Body of pancreas (tissue), 4 donors: Measurements from ENCODE around the gene FBL. TPM values are rescaled to one million over a fixed set of nuclear protein-coding genes. Genes with fewer than 3 reads are reported as not detected.
"Not testable (repeated sequence)": the region's sequence is repeated elsewhere in the genome, so short reads cannot be mapped to it uniquely, and the experiment has no call there.

ENCODE experiments used
- ATAC-seq: fragments of 150-250 bp; one replicate; pipeline ENCODE4 v1.9.1; 2016
- DNase-seq, 4 donors: peaks; one replicate each; pipeline ENCODE4 v3.0.0-alpha.2; 2019
- H3K27ac ChIP-seq, 4 donors: fragments of 200-600 bp; sonication (generic); 1 replicate in 3 of 4; 2 replicates in 1 of 4; pipeline versions ENCODE4 v1.5.1 to v1.6.1; 2016 to 2019; ENCODE audit warnings: mild to moderate bottlenecking in 1 of 4, mixed read lengths in 1 of 4, moderate library complexity in 1 of 4
- H3K27me3 ChIP-seq, 2 donors: fragments of 200-600 bp; sonication (generic); one replicate each; pipeline ENCODE4 v1.6.0; 2016; ENCODE audit warnings: mild to moderate bottlenecking in 1 of 2
- H3K36me3 ChIP-seq, 2 donors: fragments of 200-600 bp; sonication (generic); replicated peaks in 1 of 2; 2 replicates each; pipeline ENCODE4 v1.5.1; 2016; ENCODE audit warnings: low read depth in 2 of 2; ENCODE audit not compliant: insufficient read depth in 1 of 2
- H3K4me1 ChIP-seq: fragments of 200-600 bp; sonication (generic); one replicate; pipeline ENCODE4 v1.6.0; 2016
- H3K4me3 ChIP-seq, 2 donors: fragments of 200-600 bp; sonication (generic); 1 replicate in 1 of 2; 2 replicates in 1 of 2; pipeline ENCODE4 v1.5.1; 2016 to 2019
- H3K9me3 ChIP-seq, 3 donors: fragments of 200-600 bp; sonication (generic); 1 replicate in 2 of 3; 2 replicates in 1 of 3; pipeline ENCODE4 v1.5.1; 2016
- CTCF ChIP-seq, 7 experiments: fragments of 450-650 bp in 4 of 7; fragments of 200-600 bp in 3 of 7; sonication (generic) in 3 of 7; IDR thresholded peaks; one replicate each; pipeline ENCODE4 v1.5.1; 2016 to 2019; ENCODE audit warnings: antibody characterized with exemption in 7 of 7
- POLR2A ChIP-seq, 3 donors: fragments of 450-650 bp; IDR thresholded peaks; one replicate each; pipeline ENCODE4 v1.6.1; 2016; ENCODE audit warnings: antibody characterized with exemption in 3 of 3, mild to moderate bottlenecking in 2 of 3
- WGBS, 2 donors: methylation state at CpG; one replicate each; pipeline ENCODE4 v1.1.5; 2017; 5-methylcytosine and 5-hydroxymethylcytosine counted together
- intact Hi-C: fragments of 100-400 bp; cut with DNase I; formaldehyde crosslinking; loops from one replicate; pipeline ENCODE4 v1.15.1; 2023
- total RNA-seq, 2 donors: library from RNA; depleted of rRNA; stranded (reverse); fragments of >200 nt; gene quantifications; one replicate each; pipeline ENCODE4 v1.1.0, GENCODE V29; 2016

The FBL gene
- total RNA-seq, 2 donors from 2014 or later, result 90.3 to 118 TPM

- DNase-seq (peak in 1 of 4 donors; percentile 37), ATAC-seq (peak; percentile 75)
- H3K4me3 ChIP-seq, intact Hi-C loops, H3K9me3 ChIP-seq, H3K27ac ChIP-seq, H3K4me1 ChIP-seq, H3K27me3 ChIP-seq, H3K36me3 ChIP-seq: not testable (repeated sequence)
- TF ChIP-seq CTCF (IDR thresholded peaks at IDR 0.05), result peak in 3 of 7 experiments; percentile 8 to 16 (median 15)
- 12 to 16% methylated on average over 12 to 13 of the region's 15 CpGs for WGBS, 2 donors
Measured at GRCh38 chr19:39881495-39882110, 35.4 kb upstream of the FBL start.

- H3K36me3 ChIP-seq, H3K27ac ChIP-seq, intact Hi-C loops, H3K4me3 ChIP-seq, H3K9me3 ChIP-seq, H3K4me1 ChIP-seq, ATAC-seq, H3K27me3 ChIP-seq, DNase-seq: not testable (repeated sequence)
- 80 to 83% methylated on average over 1 to 5 of the region's 5 CpGs for WGBS, 2 donors
Measured at GRCh38 chr19:39880241-39880640, 34.1 kb upstream of the FBL start.

- H3K9me3 ChIP-seq, ATAC-seq, H3K4me3 ChIP-seq, DNase-seq, H3K4me1 ChIP-seq, H3K36me3 ChIP-seq, intact Hi-C loops, H3K27ac ChIP-seq, H3K27me3 ChIP-seq: not testable (repeated sequence)
- 84 to 85% methylated on average over 2 to 5 of the region's 8 CpGs for WGBS, 2 donors
Measured at GRCh38 chr19:39879796-39880195, 33.6 kb upstream of the FBL start.

- DNase-seq, ATAC-seq, H3K36me3 ChIP-seq, H3K9me3 ChIP-seq, H3K4me3 ChIP-seq, H3K27ac ChIP-seq, intact Hi-C loops, H3K4me1 ChIP-seq, H3K27me3 ChIP-seq: not testable (repeated sequence)
- 67 to 73% methylated on average over 10 to 11 of the region's 11 CpGs for WGBS, 2 donors
Measured at GRCh38 chr19:39878866-39879265, 32.7 kb upstream of the FBL start.

GRCh38 chr19:39878398-39878797 is 32.2 kb upstream of the FBL start:
- H3K4me1 ChIP-seq, result no peaks in the 10 kb centered on the region
- no peak overlapping the region for H3K4me3 ChIP-seq
- DNase-seq (no peak), ATAC-seq (no peak)
- H3K36me3 ChIP-seq, result no peaks in the 10 kb centered on the region
- 85 to 86% methylated on average over 1 of the region's 1 CpG for WGBS, 2 donors
- TF ChIP-seq CTCF (IDR thresholded peaks at IDR 0.05) (no peak), POLR2A (IDR thresholded peaks at IDR 0.05) (no peak)
- H3K27ac ChIP-seq, result no peak overlapping the region
- H3K9me3 ChIP-seq, result no peaks in the 10 kb centered on the region
- intact Hi-C loops, result no loop called here
- no peaks in the 10 kb centered on the region for H3K27me3 ChIP-seq

- H3K4me3 ChIP-seq, ATAC-seq, H3K9me3 ChIP-seq, H3K4me1 ChIP-seq, intact Hi-C loops, DNase-seq, H3K27me3 ChIP-seq, H3K36me3 ChIP-seq, H3K27ac ChIP-seq: not testable (repeated sequence)
- WGBS, 2 donors, result 73 to 86% methylated on average over 2 to 17 of the region's 17 CpGs
Measured at GRCh38 chr19:39877982-39878381, 31.8 kb upstream of the FBL start.

- H3K4me3 ChIP-seq, H3K36me3 ChIP-seq, intact Hi-C loops, H3K27me3 ChIP-seq, H3K9me3 ChIP-seq, ATAC-seq, H3K27ac ChIP-seq, H3K4me1 ChIP-seq: not testable (repeated sequence)
- 58 to 100% methylated on average over 1 to 5 of the region's 14 CpGs for WGBS, 2 donors
- DNase-seq, result peak; percentile 16 to 75 (median 58)
Measured at GRCh38 chr19:39877488-39877887, 31.3 kb upstream of the FBL start.

GRCh38 chr19:39876486-39876885 is 30.3 kb upstream of the FBL start:
- intact Hi-C loops, H3K9me3 ChIP-seq, DNase-seq, H3K4me1 ChIP-seq, ATAC-seq, H3K27me3 ChIP-seq, H3K36me3 ChIP-seq, H3K4me3 ChIP-seq, H3K27ac ChIP-seq: not testable (repeated sequence)
- WGBS, 2 donors, result 90 to 94% methylated on average over 2 of the region's 11 CpGs

GRCh38 chr19:39875401-39875864 is 29.3 kb upstream of the FBL start:
- 39 to 72% methylated on average over 4 to 32 of the region's 43 CpGs for WGBS, 2 donors
- H3K27me3 ChIP-seq, H3K36me3 ChIP-seq, H3K4me1 ChIP-seq, intact Hi-C loops, H3K27ac ChIP-seq, H3K4me3 ChIP-seq, H3K9me3 ChIP-seq: not testable (repeated sequence)
- ATAC-seq (peak; percentile 43), DNase-seq (peak in 3 of 4 donors; percentile 13 to 43 (median 33))
